22Rv1 (cell line): ENCODE results near the gene TRAM1L1.

Experiments used
- H3K27ac ChIP-seq: fragments of 450-650 bp; 2 replicates; pipeline ENCODE4 v1.5.1; 2017
- ZFX ChIP-seq: fragments of 450-650 bp; IDR thresholded peaks from 2 replicates; pipeline ENCODE4 v1.6.1; 2017; ENCODE audit warnings: antibody characterized with exemption, borderline replicate concordance
- TF ChIP-seq, protein P1 (sequence below): fragments of 450-650 bp; IDR thresholded peaks from 2 replicates; pipeline ENCODE4 v1.5.1; 2017; ENCODE audit warnings: mild to moderate bottlenecking

TRAM1L1 gene

DNA sequence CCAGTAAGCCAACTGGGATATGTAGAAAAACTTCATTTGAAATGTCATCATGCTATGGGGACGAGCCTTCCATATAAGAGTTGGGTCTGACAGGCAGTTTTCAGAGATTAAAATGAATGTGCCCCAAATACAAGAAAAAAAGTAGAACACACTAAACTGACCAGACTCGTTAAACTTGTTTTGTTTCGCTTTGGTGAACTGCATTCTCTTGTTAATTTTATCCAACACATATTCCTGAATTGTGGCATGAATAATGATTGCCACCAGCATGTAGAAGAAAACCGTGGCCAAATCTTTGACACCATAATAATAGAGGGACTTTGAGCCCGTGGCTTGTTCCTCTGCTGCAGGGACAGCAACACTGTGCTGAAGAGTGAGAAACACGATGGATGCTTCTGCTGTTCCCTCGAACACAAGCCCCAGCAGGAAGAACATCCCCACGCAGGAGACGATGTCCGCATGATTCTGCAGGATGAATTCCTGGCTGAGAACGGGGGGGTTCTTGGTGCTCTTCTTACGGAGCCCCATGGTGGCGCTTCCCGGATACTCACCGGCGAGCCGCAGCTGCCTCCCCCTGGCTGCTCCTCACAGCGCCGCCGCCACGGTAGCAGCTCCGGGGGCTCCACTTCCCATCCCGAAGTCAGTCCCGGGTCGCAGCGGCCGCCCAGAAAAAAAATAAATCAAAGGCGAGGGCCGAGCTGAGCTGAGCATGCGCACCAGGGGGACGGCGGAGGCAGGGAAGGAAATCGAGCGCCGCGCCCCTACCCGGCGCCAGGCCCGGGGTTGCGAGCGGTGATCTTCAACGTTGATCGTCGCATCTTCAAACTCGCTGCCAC, at the start of gene TRAM1L1:
TRAM1L1 (minus strand) TSS at position 711 of the 836 bp plus-strand sequence; CDS start at position 528, 183 bp downstream.
- no peak for TF ChIP-seq ZFX
- TF ChIP-seq, protein P1, sequence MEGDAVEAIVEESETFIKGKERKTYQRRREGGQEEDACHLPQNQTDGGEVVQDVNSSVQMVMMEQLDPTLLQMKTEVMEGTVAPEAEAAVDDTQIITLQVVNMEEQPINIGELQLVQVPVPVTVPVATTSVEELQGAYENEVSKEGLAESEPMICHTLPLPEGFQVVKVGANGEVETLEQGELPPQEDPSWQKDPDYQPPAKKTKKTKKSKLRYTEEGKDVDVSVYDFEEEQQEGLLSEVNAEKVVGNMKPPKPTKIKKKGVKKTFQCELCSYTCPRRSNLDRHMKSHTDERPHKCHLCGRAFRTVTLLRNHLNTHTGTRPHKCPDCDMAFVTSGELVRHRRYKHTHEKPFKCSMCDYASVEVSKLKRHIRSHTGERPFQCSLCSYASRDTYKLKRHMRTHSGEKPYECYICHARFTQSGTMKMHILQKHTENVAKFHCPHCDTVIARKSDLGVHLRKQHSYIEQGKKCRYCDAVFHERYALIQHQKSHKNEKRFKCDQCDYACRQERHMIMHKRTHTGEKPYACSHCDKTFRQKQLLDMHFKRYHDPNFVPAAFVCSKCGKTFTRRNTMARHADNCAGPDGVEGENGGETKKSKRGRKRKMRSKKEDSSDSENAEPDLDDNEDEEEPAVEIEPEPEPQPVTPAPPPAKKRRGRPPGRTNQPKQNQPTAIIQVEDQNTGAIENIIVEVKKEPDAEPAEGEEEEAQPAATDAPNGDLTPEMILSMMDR: 0 out of 2 replicates have a peak, but pooled peaks have one; percentile 29
- peak within 1 kb of the TSS; percentile 73 for H3K27ac ChIP-seq

DNA sequence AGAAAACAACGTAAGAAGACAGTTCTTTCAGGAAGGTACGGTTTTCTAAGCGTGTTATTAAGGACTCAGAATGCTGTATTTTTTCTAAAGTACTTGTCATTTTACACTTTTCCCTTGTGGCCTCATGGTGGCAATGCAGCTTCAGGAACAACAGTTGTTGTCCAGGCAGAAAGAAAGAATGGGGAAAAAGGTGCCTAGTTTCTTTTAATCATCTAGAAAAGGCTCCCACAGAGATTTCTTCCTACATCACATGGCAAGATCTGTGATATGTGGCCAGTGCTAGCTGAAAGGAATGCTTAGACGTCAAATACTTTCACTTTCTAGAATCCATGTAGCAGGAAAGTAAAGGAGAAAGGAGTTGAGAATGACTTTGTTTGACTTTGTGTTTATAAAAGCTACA, 49.0 kb upstream of the TRAM1L1 start:
- TF ChIP-seq, protein P1: peak; percentile 78
- no peak for TF ChIP-seq ZFX
- no peak overlapping the region for H3K27ac ChIP-seq

DNA sequence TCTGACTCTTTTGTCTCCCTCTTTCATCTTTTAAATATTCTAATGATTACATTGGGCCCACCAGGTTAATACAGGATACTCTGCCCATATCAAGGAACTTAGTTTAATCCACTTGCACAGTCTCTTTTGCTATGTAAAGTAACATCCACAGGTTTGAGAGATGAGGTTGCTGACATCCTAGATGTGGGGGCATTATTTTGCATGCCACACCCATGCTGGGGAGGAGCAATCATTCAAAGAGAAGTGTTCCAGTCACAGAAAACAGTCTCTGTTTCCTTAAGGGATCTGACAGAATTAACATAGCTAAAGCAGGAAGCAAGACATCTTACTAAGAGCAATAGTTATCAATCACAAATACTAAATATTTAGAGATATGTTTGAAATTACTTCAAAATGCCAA, 11.5 kb upstream of the TRAM1L1 start:
- TF ChIP-seq ZFX: no peak
- TF ChIP-seq, protein P1: no peak
- no peak overlapping the region for H3K27ac ChIP-seq

DNA sequence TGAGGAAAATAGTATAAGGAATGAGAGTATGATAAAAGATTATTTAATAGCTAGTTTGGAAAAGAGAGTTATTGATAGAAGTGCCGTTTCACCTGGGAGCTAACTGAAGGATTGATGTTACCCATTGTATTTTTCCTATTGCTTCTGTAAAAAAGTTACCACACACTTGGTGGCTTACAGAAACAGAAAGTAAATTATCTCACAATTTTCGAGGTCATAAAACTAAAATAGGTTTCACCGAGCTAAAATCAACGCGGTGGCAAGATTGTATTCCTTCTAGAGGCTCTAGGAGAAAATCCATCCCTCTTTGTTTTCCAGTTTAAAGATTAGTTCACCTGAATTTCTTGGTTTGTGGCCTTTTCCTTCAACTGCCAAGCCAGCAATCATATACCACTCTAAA, 11.1 kb upstream of the TRAM1L1 start:
- TF ChIP-seq, protein P1: no peak
- no peak for TF ChIP-seq ZFX
- no peak overlapping the region for H3K27ac ChIP-seq

DNA sequence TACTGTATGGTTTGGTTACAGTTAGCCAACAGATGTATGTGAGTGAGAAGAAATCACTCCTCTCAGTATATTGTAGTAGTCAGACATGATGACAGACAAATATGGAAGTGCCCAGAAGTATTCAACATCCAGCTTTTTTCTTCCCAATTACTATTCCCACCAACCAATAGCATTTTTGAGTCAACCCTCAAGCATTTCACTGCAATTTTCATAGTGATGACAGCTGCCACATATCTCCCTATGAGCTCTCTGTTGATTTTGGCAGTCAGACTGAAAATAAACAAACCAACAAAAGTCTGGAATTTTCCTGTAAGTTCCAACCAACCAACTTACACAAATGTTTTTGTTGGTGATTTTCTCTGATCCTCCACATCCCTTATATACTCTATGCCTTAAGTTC, 8.2 kb upstream of the TRAM1L1 start:
- TF ChIP-seq, protein P1: no peak
- no peak for TF ChIP-seq ZFX
- H3K27ac ChIP-seq: no peak overlapping the region

DNA sequence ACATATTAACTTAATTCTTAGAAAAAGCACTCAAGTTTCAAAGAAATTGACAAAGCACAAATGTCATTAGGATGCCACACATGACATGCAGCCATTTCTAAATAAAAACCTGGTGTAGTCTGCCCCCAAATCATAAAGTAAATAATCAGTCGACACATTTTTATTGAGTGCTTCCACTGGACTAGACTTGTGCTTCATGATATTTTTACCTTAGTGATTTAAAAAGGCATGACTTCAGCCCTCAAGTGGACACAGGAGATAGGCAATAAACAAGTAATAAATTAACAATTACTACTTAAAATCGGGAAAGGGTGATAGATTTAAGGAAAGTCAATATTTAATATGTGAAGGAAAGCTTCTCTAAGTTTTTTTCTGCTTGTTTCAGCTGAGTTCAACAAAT, 7.6 kb downstream of the TRAM1L1 start:
- no peak for TF ChIP-seq ZFX
- TF ChIP-seq, protein P1: no peak
- H3K27ac ChIP-seq: no peak overlapping the region

DNA sequence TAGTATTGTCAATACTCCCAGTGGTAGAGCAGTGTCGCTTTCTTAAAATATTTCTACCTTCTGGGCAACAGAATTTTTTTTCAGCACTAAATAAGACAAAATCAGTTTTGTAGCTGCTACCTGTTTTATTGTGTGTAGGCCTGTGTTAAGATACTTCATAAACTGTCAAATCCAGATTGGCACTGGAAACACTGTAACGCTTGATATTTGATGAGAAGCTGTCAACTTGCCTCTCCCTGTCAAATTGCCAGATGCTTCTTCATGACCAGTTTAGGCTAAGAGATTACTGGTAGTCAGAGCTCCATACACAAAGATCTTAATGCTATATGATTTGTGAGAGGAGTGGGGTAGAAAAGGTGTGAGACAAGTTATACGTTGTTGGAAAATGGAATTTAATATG, 17.3 kb downstream of the TRAM1L1 start:
- no peak for TF ChIP-seq ZFX
- no peak overlapping the region for H3K27ac ChIP-seq
